H1 (cell line): Measurements from ENCODE around the gene AAK1. TPM values are rescaled to one million over a fixed set of nuclear protein-coding genes. Genes with fewer than 3 reads are reported as not detected.

Experiments used
- CTCF ChIA-PET: fragments of 300-600 bp; sonication (Branson Sonifier 250); formaldehyde crosslinking; loops from one replicate; lab custom pipeline; 2021; ENCODE audit not compliant: partially characterized antibody; lab: Charles Lee
- POLR2A ChIA-PET: fragments of 300-600 bp; sonication (Branson Sonifier 250); formaldehyde crosslinking; loops from one replicate; lab custom pipeline; 2021; ENCODE audit warnings: inconsistent platforms; ENCODE audit not compliant: partially characterized antibody; lab: Charles Lee
- DNase-seq, 2 experiments: peaks; one replicate each; pipeline versions ENCODE4 v3.0.0 to v3.0.0-alpha.2; 2010 to 2022; ENCODE audit warnings: low spot score in 2 of 2, low read depth in 1 of 2, mixed read lengths in 1 of 2
- FAIRE-seq: peaks from 2 replicates; lab custom pipeline; 2011; peaks lifted over from hg19 to GRCh38; lab: Jason Lieb, UNC
- H2AFZ ChIP-seq: 2 replicates; pipeline ENCODE4 v1.8.1; 2012; ENCODE audit warnings: low read length, inconsistent platforms
- H2AK5ac ChIP-seq: 2 replicates; pipeline ENCODE4 v1.6.1; 2013; ENCODE audit warnings: low read depth, low read length
- H2BK120ac ChIP-seq: replicated peaks from 2 replicates; pipeline ENCODE3; 2013; ENCODE audit warnings: low read depth, low read length, inconsistent platforms
- H2BK12ac ChIP-seq: 2 replicates; pipeline ENCODE4 v1.6.1; 2013; ENCODE audit warnings: low read depth, low read length
- H2BK15ac ChIP-seq: 2 replicates; pipeline ENCODE4 v1.6.1; 2013; ENCODE audit warnings: low read length
- H2BK20ac ChIP-seq: 2 replicates; pipeline ENCODE4 v1.6.1; 2013; ENCODE audit warnings: low read length
- H2BK5ac ChIP-seq: 2 replicates; pipeline ENCODE4 v1.6.1; 2013; ENCODE audit warnings: low read depth, low read length
- H3K14ac ChIP-seq: 2 replicates; pipeline ENCODE4 v1.6.1; 2013; ENCODE audit warnings: inconsistent platforms; ENCODE audit not compliant: insufficient read length
- H3K18ac ChIP-seq: 2 replicates; pipeline ENCODE4 v1.6.1; 2013; ENCODE audit warnings: low read length; ENCODE audit errors: extremely low read depth
- H3K23ac ChIP-seq: 2 replicates; pipeline ENCODE4 v1.6.1; 2013; ENCODE audit warnings: inconsistent platforms; ENCODE audit not compliant: insufficient read length
- H3K23me2 ChIP-seq: 2 replicates; pipeline ENCODE4 v1.6.1; 2013; ENCODE audit warnings: low read depth, low read length
- H3K27ac ChIP-seq: 2 replicates; pipeline ENCODE4 v1.6.1; 2011; ENCODE audit warnings: low read depth, low read length, inconsistent platforms
- H3K27me3 ChIP-seq, 4 experiments: replicated peaks in 1 of 4; 1 replicate in 1 of 4; 2 replicates in 3 of 4; pipeline versions ENCODE4 v1.6.1 to v1.8.1; 2011 to 2013; ENCODE audit warnings: low read length in 3 of 4, mild to moderate bottlenecking in 3 of 4, inconsistent platforms in 2 of 4, mixed read lengths in 2 of 4, moderate library complexity in 1 of 4; ENCODE audit not compliant: control insufficient read depth in 3 of 4, insufficient read depth in 3 of 4; ENCODE audit errors: extremely low read depth in 1 of 4
- H3K36me3 ChIP-seq, 4 experiments: 2 replicates each; pipeline versions ENCODE4 v1.6.1 to v1.8.1; 2011 to 2013; ENCODE audit warnings: mild to moderate bottlenecking in 4 of 4, low read length in 3 of 4, moderate library complexity in 2 of 4, control low read depth in 1 of 4, inconsistent platforms in 1 of 4; ENCODE audit not compliant: insufficient read depth in 4 of 4, control insufficient read depth in 2 of 4
- H3K4ac ChIP-seq: replicated peaks from 2 replicates; pipeline ENCODE3; 2013; ENCODE audit warnings: low read length, low read depth, mixed read lengths, inconsistent platforms; ENCODE audit not compliant: insufficient read length
- H3K4me1 ChIP-seq, 4 experiments: replicated peaks in 1 of 4; 1 replicate in 1 of 4; 2 replicates in 3 of 4; pipeline versions ENCODE4 v1.6.1 to v1.8.1; 2011 to 2013; ENCODE audit warnings: low read length in 3 of 4, inconsistent platforms in 2 of 4, mixed read lengths in 1 of 4; ENCODE audit not compliant: insufficient read depth in 4 of 4, control insufficient read depth in 3 of 4
- H3K4me2 ChIP-seq, 2 experiments: 2 replicates each; pipeline versions ENCODE4 v1.6.1 to v1.8.1; 2011 to 2013; ENCODE audit warnings: low read depth in 2 of 2, low read length in 2 of 2, control low read depth in 1 of 2, inconsistent platforms in 1 of 2, mild to moderate bottlenecking in 1 of 2; ENCODE audit not compliant: insufficient read depth in 1 of 2
- H3K4me3 ChIP-seq, 4 experiments: fragments of 200-600, 300-600 bp in 1 of 4; sonication (generic), shearing (Covaris generic), sonication (Bioruptor Twin) in 1 of 4; 2 replicates each; pipeline versions ENCODE4 v1.5.1 to v1.8.1; 2011 to 2016; ENCODE audit warnings: low read length in 4 of 4, low read depth in 3 of 4, control low read depth in 2 of 4, inconsistent platforms in 2 of 4, mild to moderate bottlenecking in 2 of 4, mixed read lengths in 1 of 4, moderate library complexity in 1 of 4; ENCODE audit not compliant: insufficient read depth in 2 of 4; ENCODE audit errors: extremely low read depth in 1 of 4
- H3K56ac ChIP-seq: replicated peaks from 2 replicates; pipeline ENCODE3; 2013; ENCODE audit warnings: low read depth, mild to moderate bottlenecking, mixed read lengths, low read length, inconsistent platforms; ENCODE audit not compliant: insufficient read length
- H3K79me1 ChIP-seq: 2 replicates; pipeline ENCODE4 v1.6.1; 2013; ENCODE audit warnings: low read depth, low read length, control low read depth
- H3K79me2 ChIP-seq, 2 experiments: 2 replicates each; pipeline versions ENCODE4 v1.6.1 to v1.8.1; 2012 to 2013; ENCODE audit warnings: low read length in 2 of 2, mild to moderate bottlenecking in 2 of 2, inconsistent platforms in 1 of 2; ENCODE audit not compliant: insufficient read depth in 2 of 2, control insufficient read depth in 1 of 2
- H3K9ac ChIP-seq, 4 experiments: replicated peaks in 1 of 4; 1 replicate in 1 of 4; 2 replicates in 3 of 4; pipeline versions ENCODE4 v1.6.1 to v1.8.1; 2011 to 2013; ENCODE audit warnings: low read depth in 3 of 4, low read length in 3 of 4, control low read depth in 2 of 4, mild to moderate bottlenecking in 2 of 4, moderate library complexity in 2 of 4, inconsistent platforms in 1 of 4; ENCODE audit errors: extremely low read depth in 1 of 4
- H3K9me3 ChIP-seq, 2 experiments: 2 replicates each; pipeline versions ENCODE4 v1.6.1 to v1.8.1; 2012 to 2013; ENCODE audit warnings: mild to moderate bottlenecking in 2 of 2, moderate library complexity in 2 of 2, control low read depth in 1 of 2, inconsistent platforms in 1 of 2, low read depth in 1 of 2, low read length in 1 of 2, mixed read lengths in 1 of 2; ENCODE audit not compliant: insufficient read depth in 2 of 2
- H4K20me1 ChIP-seq, 2 experiments: replicated peaks in 1 of 2; 2 replicates each; pipeline versions ENCODE3 to v1.8.1; 2011 to 2013; ENCODE audit warnings: inconsistent platforms in 2 of 2, low read length in 2 of 2, mild to moderate bottlenecking in 1 of 2; ENCODE audit not compliant: insufficient read depth in 2 of 2, control insufficient read depth in 1 of 2
- H4K5ac ChIP-seq: 2 replicates; pipeline ENCODE4 v1.6.1; 2013; ENCODE audit warnings: low read length, low read depth, mixed read lengths, inconsistent platforms; ENCODE audit not compliant: insufficient read length
- H4K8ac ChIP-seq: 2 replicates; pipeline ENCODE4 v1.8.0; 2013; ENCODE audit warnings: mild to moderate bottlenecking, moderate library complexity, low read length, inconsistent platforms; ENCODE audit not compliant: insufficient read depth; ENCODE audit errors: extremely low read depth
- H4K91ac ChIP-seq: replicated peaks from 2 replicates; pipeline ENCODE3; 2013; ENCODE audit warnings: low read length, mixed read lengths, inconsistent platforms; ENCODE audit not compliant: insufficient read length
- MAFK ChIP-seq: IDR thresholded peaks from 2 replicates; pipeline ENCODE4 v1.6.1; 2012; ENCODE audit warnings: low read depth, mild to moderate bottlenecking, improper control_type of control experiment, low read length
- TCF12 ChIP-seq: IDR thresholded peaks from 2 replicates; pipeline ENCODE4 v1.6.1; 2011; ENCODE audit warnings: low read depth, mild to moderate bottlenecking, low read length
- TEAD4 ChIP-seq: IDR thresholded peaks from 2 replicates; pipeline ENCODE4 v1.6.1; 2012; ENCODE audit warnings: low read depth, low read length, inconsistent platforms, mixed read lengths
- YY1 ChIP-seq: IDR thresholded peaks from 2 replicates; pipeline ENCODE4 v1.6.1; 2011; ENCODE audit warnings: low read depth, mild to moderate bottlenecking, low read length
- WGBS, 2 experiments: shearing (Covaris generic) in 1 of 2; methylation state at CpG; one replicate each; pipeline versions ENCODE4 v1.1.6 to v1.1.7; 2013 to 2015; ENCODE audit warnings: low lambda C conversion rate in 2 of 2, mixed read lengths in 2 of 2, inconsistent platforms in 1 of 2, low coverage in 1 of 2, missing lambda C conversion rate in 1 of 2; ENCODE audit not compliant: insufficient replicate concordance in 2 of 2, insufficient coverage in 1 of 2, insufficient read length in 1 of 2; ENCODE audit errors: extremely low coverage in 1 of 2, missing lambda C conversion rate in 1 of 2; 5-methylcytosine and 5-hydroxymethylcytosine counted together
- polyA plus RNA-seq, 7 experiments: library from polyadenylated mRNA; depleted of rRNA in 3 of 7; stranded (reverse) in 5 of 7; unstranded in 2 of 7; fragments of >200 nt in 5 of 7; fragments of 200-250 nt in 2 of 7; gene quantifications; 1 replicate in 5 of 7; 2 replicates in 1 of 7; 4 replicates in 1 of 7; pipeline versions ENCODE4 v1.2.1 to v1.2.3, GENCODE V29; 2011 to 2013; ENCODE audit warnings: missing spikeins in 2 of 7, mixed read lengths in 2 of 7
- total RNA-seq: library from RNA; stranded (reverse); fragmentation: NEBNext Ultra II Directional; extraction: Animal tissue kit (Norgen Biotek cat#: 25700); gene quantifications from 2 replicates; pipeline ENCODE4 v1.2.1, GENCODE V29; 2021

Gene AAK1
- total and polyA plus RNA-seq, 2 of the 8 experiments (the other 6 are each of a cell fraction or from before 2014, with no cell fraction given) = 10.0 to 40.5 TPM

- no peaks in the 10 kb centered on the region for H3K9me3 ChIP-seq
- no peak overlapping the region for H3K4ac ChIP-seq
- H2AK5ac ChIP-seq = no peak overlapping the region
- no peaks in the 10 kb centered on the region for H3K79me1 ChIP-seq
- FAIRE-seq = no peak
- H3K23me2 ChIP-seq = peaks cover 2% of the 10 kb centered on the region; the same call in 1 of the 2 replicates
- H2BK120ac ChIP-seq = no peak overlapping the region
- H3K27ac ChIP-seq = no peak overlapping the region
- H3K36me3 ChIP-seq = no peaks in the 10 kb centered on the region
- ChIA-PET POLR2A (interaction anchor here (0.8 kb wide), 1 partner anchor 14 kb away, joined by 3 read pairs; no protein-coding TSS in a partner anchor), CTCF (interaction anchor here (1.1 kb wide), 1 partner anchor 22 kb away, joined by 5 read pairs; the partner anchor contains the start of gene NFU1)
- H3K4me1 ChIP-seq = no peaks in the 10 kb centered on the region; a peak in 1 of 7 replicates
- 93% methylated on average over 4 of the region's 4 CpGs; no CpG with 5 or more reads in 1 of the 2 experiments for WGBS, 2 experiments
- H2BK5ac ChIP-seq = no peak overlapping the region
- H3K79me2 ChIP-seq = no peaks in the 10 kb centered on the region
- no peak overlapping the region for H4K5ac ChIP-seq
- H2AFZ ChIP-seq = no peak overlapping the region
- no peak for TF ChIP-seq MAFK
- no peak for TF ChIP-seq TCF12
- no peak for TF ChIP-seq YY1
- no peak for TF ChIP-seq TEAD4
- TF ChIP-seq, all 59 proteins: peak for 0
- Histone ChIP-seq H2BK12ac (no peak overlapping the region), H4K8ac (no peak overlapping the region), H3K9ac (no peak overlapping the region), H4K91ac (no peak overlapping the region), H3K14ac (no peak overlapping the region), H2BK15ac (no peak overlapping the region), H3K23ac (no peak overlapping the region), H3K27me3 (no peaks in the 10 kb centered on the region), H3K4me2 (no peak overlapping the region), H3K56ac (no peak overlapping the region), H4K20me1 (no peaks in the 10 kb centered on the region), H3K4me3 (no peak overlapping the region), H3K18ac (no peak overlapping the region), H2BK20ac (no peak overlapping the region)
- no peak for DNase-seq
These were observed 183.6 kb downstream of the AAK1 start for GRCh38 chr2:69459936-69460335.
